ENCODE data around the gene CCR6. TPM values are rescaled to one million over a fixed set of nuclear protein-coding genes. Genes with fewer than 3 reads are reported as not detected.

The CCR6 gene
- total RNA-seq, 4 donors from 2014 or later = not detected

- intact Hi-C loops (cut with DNase I; ENCODE audit: low total_unique reads) (no loop called here), in situ Hi-C loops (cut with MboI; ENCODE audit: low sequenced_read_pairs in 4 of 4) (loop anchor here in 2 of 4 donors (25.0 kb wide), 1 partner anchor 347 kb away; no protein-coding TSS in a partner anchor)
- no peak for TF ChIP-seq POLR2A (IDR thresholded peaks at IDR 0.05)
- TF ChIP-seq CTCF (IDR thresholded peaks at IDR 0.05 in 4 of 5, conservative IDR thresholded peaks at IDR 0.05 in 1 of 5) = no peak
- H3K4me1 ChIP-seq = no peaks in the 10 kb centered on the region
- H3K9me3 ChIP-seq = no peaks in the 10 kb centered on the region
- no peak overlapping the region for H3K4me3 ChIP-seq
- DNase-seq (no peak), ATAC-seq (no peak)
- peaks cover 0 to 4% (median 0%) of the 10 kb centered on the region in 3 donors for H3K27me3 ChIP-seq
- H3K36me3 ChIP-seq = no peaks in the 10 kb centered on the region
- no peak overlapping the region for H3K27ac ChIP-seq
These were observed 11.8 kb downstream of the CCR6 start for GRCh38 chr6:167134448-167135328.

- intact Hi-C loops (cut with DNase I; ENCODE audit: low total_unique reads) (no loop called here), in situ Hi-C loops (cut with MboI; ENCODE audit: low sequenced_read_pairs in 4 of 4) (loop anchor here in 2 of 4 donors (25.0 kb wide), 1 partner anchor 349 kb away; no protein-coding TSS in a partner anchor)
- no peak overlapping the region for H3K4me3 ChIP-seq
- no peaks in the 10 kb centered on the region for H3K36me3 ChIP-seq
- no peak for ATAC-seq
- DNase-seq = no peak
- H3K4me1 ChIP-seq = no peaks in the 10 kb centered on the region
- peaks cover 0 to 7% (median 0%) of the 10 kb centered on the region in 3 donors for H3K27me3 ChIP-seq
- no peak for TF ChIP-seq CTCF (IDR thresholded peaks at IDR 0.05 in 4 of 5, conservative IDR thresholded peaks at IDR 0.05 in 1 of 5)
- TF ChIP-seq POLR2A (IDR thresholded peaks at IDR 0.05) = no peak
- H3K9me3 ChIP-seq = no peaks in the 10 kb centered on the region
- no peak overlapping the region for H3K27ac ChIP-seq
These were observed 13.5 kb downstream of the CCR6 start for GRCh38 chr6:167136376-167136775.

- no peaks in the 10 kb centered on the region for H3K4me1 ChIP-seq
- intact Hi-C loops (cut with DNase I; ENCODE audit: low total_unique reads) = no loop called here
- H3K27ac ChIP-seq = no peak overlapping the region
- TF ChIP-seq POLR2A (IDR thresholded peaks at IDR 0.05) = no peak
- DNase-seq (no peak), ATAC-seq (no peak)
- H3K36me3 ChIP-seq = no peaks in the 10 kb centered on the region
- peaks cover 0 to 7% (median 0%) of the 10 kb centered on the region in 3 donors for H3K27me3 ChIP-seq
- no peaks in the 10 kb centered on the region for H3K9me3 ChIP-seq
- in situ Hi-C loops (cut with MboI; ENCODE audit: low sequenced_read_pairs in 4 of 4) = loop anchor here in 2 of 4 donors (25.0 kb wide), 1 partner anchor 350 kb away; no protein-coding TSS in a partner anchor
- no peak overlapping the region for H3K4me3 ChIP-seq
These were observed 14.2 kb downstream of the CCR6 start for GRCh38 chr6:167137081-167137480.

GRCh38 chr6:167137881-167138280 lies 15.0 kb downstream of the CCR6 start:
- no peak for ATAC-seq

More at GRCh38 chr6:167137881-167138280, 15.0 kb downstream of the CCR6 start:
- TF ChIP-seq POLR2A (IDR thresholded peaks at IDR 0.05) (no peak), CTCF (IDR thresholded peaks at IDR 0.05 in 4 of 5, conservative IDR thresholded peaks at IDR 0.05 in 1 of 5) (no peak)
- intact Hi-C loops (cut with DNase I; ENCODE audit: low total_unique reads) (no loop called here), in situ Hi-C loops (cut with MboI; ENCODE audit: low sequenced_read_pairs in 4 of 4) (loop anchor here in 2 of 4 donors (25.0 kb wide), 1 partner anchor 351 kb away; no protein-coding TSS in a partner anchor)
- Histone ChIP-seq H3K9me3 (no peaks in the 10 kb centered on the region), H3K27ac (no peak overlapping the region), H3K4me3 (no peak overlapping the region), H3K36me3 (no peaks in the 10 kb centered on the region), H3K27me3 (peaks cover 0 to 7% (median 0%) of the 10 kb centered on the region in 3 donors), H3K4me1 (no peaks in the 10 kb centered on the region)
- no peak for DNase-seq

Measured in gastrocnemius medialis (tissue), 4 donors.